ENCODE data around the gene CHP2.
A peak's percentile ranks its signal among the peaks of the same experiment; 100 is the strongest.

The CHP2 gene

DNA sequence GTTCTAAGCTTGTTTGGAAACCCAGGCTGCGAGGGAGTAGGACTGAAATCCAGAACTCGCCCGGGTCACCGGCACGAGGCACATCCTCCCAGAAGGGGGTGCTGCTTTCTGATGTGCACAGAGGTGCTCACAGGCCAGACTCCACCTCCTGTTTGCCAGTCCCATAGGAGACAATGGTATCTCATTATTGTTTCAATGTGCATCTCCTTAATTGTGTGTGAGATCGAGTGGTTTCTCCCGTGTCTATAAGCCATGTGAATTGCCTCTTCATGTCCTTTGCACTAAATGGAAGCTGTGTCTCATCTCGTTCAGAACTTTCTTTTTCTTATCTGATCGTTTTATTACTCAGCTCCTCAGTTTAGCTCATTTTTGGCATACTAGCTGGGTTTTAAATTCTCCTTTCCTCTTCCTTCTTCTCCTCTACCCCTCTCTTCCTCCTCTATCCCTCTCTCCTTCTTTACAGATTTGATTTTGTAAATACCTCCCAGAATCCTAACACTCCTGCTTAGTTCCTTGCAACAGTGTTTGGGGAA lies 48.8 kb downstream of the CHP2 start:
- TF ChIP-seq, protein P1, sequence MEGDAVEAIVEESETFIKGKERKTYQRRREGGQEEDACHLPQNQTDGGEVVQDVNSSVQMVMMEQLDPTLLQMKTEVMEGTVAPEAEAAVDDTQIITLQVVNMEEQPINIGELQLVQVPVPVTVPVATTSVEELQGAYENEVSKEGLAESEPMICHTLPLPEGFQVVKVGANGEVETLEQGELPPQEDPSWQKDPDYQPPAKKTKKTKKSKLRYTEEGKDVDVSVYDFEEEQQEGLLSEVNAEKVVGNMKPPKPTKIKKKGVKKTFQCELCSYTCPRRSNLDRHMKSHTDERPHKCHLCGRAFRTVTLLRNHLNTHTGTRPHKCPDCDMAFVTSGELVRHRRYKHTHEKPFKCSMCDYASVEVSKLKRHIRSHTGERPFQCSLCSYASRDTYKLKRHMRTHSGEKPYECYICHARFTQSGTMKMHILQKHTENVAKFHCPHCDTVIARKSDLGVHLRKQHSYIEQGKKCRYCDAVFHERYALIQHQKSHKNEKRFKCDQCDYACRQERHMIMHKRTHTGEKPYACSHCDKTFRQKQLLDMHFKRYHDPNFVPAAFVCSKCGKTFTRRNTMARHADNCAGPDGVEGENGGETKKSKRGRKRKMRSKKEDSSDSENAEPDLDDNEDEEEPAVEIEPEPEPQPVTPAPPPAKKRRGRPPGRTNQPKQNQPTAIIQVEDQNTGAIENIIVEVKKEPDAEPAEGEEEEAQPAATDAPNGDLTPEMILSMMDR (IDR thresholded peaks at IDR 0.05; ENCODE audit: borderline replicate concordance, extremely low read depth, low read length, poor library complexity, severe bottlenecking) = peak; percentile 88
- no peak for TF ChIP-seq EZH2 (IDR thresholded peaks at IDR 0.05; ENCODE audit: borderline replicate concordance, low read depth, low read length, severe bottlenecking)
- no peak overlapping the region; the same call in 1 of the 2 replicates for H3K27ac ChIP-seq (ENCODE audit: low read length)
- DNase-seq (peak; percentile 79), ATAC-seq (ENCODE audit: insufficient read depth, low read depth) (peak; percentile 92)
- peak overlapping the region; percentile 62 for H2AFZ ChIP-seq (ENCODE audit: low read depth, low read length)
- no peaks in the 10 kb centered on the region for H3K27me3 ChIP-seq (ENCODE audit: insufficient read depth, low read length, poor library complexity)
- H3K4me1 ChIP-seq (ENCODE audit: insufficient read depth, low read length) = peaks cover 15% of the 10 kb centered on the region
- H3K79me2 ChIP-seq (ENCODE audit: insufficient read depth, low read length) = no peaks in the 10 kb centered on the region
- no peak overlapping the region for H3K9ac ChIP-seq (ENCODE audit: low read depth, low read length)
- H3K9me3 ChIP-seq (ENCODE audit: insufficient read depth, low read length, severe bottlenecking) = no peaks in the 10 kb centered on the region
- H3K4me2 ChIP-seq (ENCODE audit: insufficient read depth, low read length) = peak overlapping the region; percentile 14; the same call in 1 of the 2 replicates
- H4K20me1 ChIP-seq (ENCODE audit: insufficient read depth, low read length) = no peaks in the 10 kb centered on the region
- no peak overlapping the region for H3K4me3 ChIP-seq (ENCODE audit: low read depth in 1 of 2, low read length in 2 of 2)
- no peaks in the 10 kb centered on the region for H3K36me3 ChIP-seq (ENCODE audit: insufficient read depth, low read length)

DNA sequence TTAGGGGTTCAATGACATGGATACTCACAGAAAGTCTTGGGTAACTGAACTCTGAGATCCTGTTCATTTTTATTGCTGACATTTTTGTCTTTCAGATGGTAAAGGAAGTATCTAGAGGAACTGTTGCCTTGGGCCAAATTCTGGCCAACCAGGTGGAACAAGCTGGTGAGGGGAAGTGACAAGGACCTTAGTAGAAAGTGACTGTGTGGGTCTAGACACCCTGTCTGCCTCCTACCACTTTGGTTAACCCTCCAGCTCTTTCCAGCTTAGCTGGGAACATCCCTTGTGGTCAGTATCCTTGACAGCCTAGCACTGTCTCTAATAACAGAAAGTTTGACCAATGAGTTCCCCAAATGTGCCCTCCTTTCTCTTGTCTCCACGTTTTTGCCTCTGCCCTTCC lies 52.2 kb downstream of the CHP2 start:
- no peaks in the 10 kb centered on the region for H3K79me2 ChIP-seq (ENCODE audit: insufficient read depth, low read length)
- no peak overlapping the region for H3K9ac ChIP-seq (ENCODE audit: low read depth, low read length)
- DNase-seq (no peak), ATAC-seq (ENCODE audit: insufficient read depth, low read depth) (no peak)
- H3K4me3 ChIP-seq (ENCODE audit: low read depth in 1 of 2, low read length in 2 of 2) = no peak overlapping the region
- no peaks in the 10 kb centered on the region for H3K36me3 ChIP-seq (ENCODE audit: insufficient read depth, low read length)
- H2AFZ ChIP-seq (ENCODE audit: low read depth, low read length) = no peak overlapping the region
- H3K27ac ChIP-seq (ENCODE audit: low read length) = no peak overlapping the region
- no peak overlapping the region for H3K4me2 ChIP-seq (ENCODE audit: insufficient read depth, low read length)
- no peaks in the 10 kb centered on the region for H3K9me3 ChIP-seq (ENCODE audit: insufficient read depth, low read length, severe bottlenecking)
- no peak for TF ChIP-seq EZH2 (IDR thresholded peaks at IDR 0.05; ENCODE audit: borderline replicate concordance, low read depth, low read length, severe bottlenecking)
- TF ChIP-seq, protein P1 (IDR thresholded peaks at IDR 0.05; ENCODE audit: borderline replicate concordance, extremely low read depth, low read length, poor library complexity, severe bottlenecking) = no peak
- H3K4me1 ChIP-seq (ENCODE audit: insufficient read depth, low read length) = peaks cover 11% of the 10 kb centered on the region
- no peaks in the 10 kb centered on the region for H4K20me1 ChIP-seq (ENCODE audit: insufficient read depth, low read length)
- no peaks in the 10 kb centered on the region for H3K27me3 ChIP-seq (ENCODE audit: insufficient read depth, low read length, poor library complexity)

All from DND-41 (cell line).